ENCODE measurements around the gene ADAMTS4. TPM values are rescaled to one million over a fixed set of nuclear protein-coding genes. Genes with fewer than 3 reads are reported as not detected.

The ADAMTS4 gene
- total RNA-seq, 6 experiments from 2014 or later: 3.4 to 8.3 (median 6.5) TPM

GRCh38 chr1:161185732-161186311 lies 13.0 kb downstream of the ADAMTS4 start:
- Mint-ChIP-seq H3K4me3 (no peak overlapping the region), H3K9me3 (no peaks in the 10 kb centered on the region), H3K27me3 (ENCODE audit: insufficient read depth) (no peaks in the 10 kb centered on the region; the same call in 1 of the 2 replicates), H3K36me3 (ENCODE audit: low read depth) (no peaks in the 10 kb centered on the region), H3K27ac (peak overlapping the region; percentile 17), H3K4me1 (ENCODE audit: low read depth) (peaks cover 38% of the 10 kb centered on the region)
- DNase-seq: no peak
- TF ChIP-seq CTCF (IDR thresholded peaks at IDR 0.05): no peak

- no peaks in the 10 kb centered on the region; the same call in 1 of the 2 replicates for H3K27me3 Mint-ChIP-seq (ENCODE audit: insufficient read depth)
- H3K9me3 Mint-ChIP-seq: no peaks in the 10 kb centered on the region
- TF ChIP-seq CTCF (IDR thresholded peaks at IDR 0.05): no peak
- H3K4me1 Mint-ChIP-seq (ENCODE audit: low read depth): peaks cover 38% of the 10 kb centered on the region
- DNase-seq: peak; percentile 29
- H3K27ac Mint-ChIP-seq: peak overlapping the region; percentile 17; the same call in 1 of the 2 replicates
- no peak overlapping the region for H3K4me3 Mint-ChIP-seq
- H3K36me3 Mint-ChIP-seq (ENCODE audit: low read depth): no peaks in the 10 kb centered on the region
Observed at GRCh38 chr1:161185282-161185682, 13.6 kb downstream of the ADAMTS4 start.

DNA sequence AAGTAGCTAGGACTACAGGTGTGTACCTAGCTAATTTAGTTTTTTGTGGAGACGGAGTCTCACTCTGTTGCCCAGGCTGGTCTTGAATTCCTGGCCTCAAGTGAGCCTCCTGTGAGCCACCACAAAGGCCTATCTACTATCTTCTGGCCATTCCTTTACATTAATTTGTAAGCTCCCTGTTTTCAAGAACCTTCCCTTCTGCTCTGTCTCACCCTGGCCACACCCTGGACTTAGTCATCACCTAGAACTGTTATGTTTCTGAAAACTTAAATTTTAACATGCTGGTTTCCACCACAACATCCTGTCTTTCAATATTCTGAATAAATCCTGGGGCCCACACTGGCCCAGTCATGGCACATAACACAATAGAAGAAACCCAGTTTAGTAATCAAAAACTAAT lies 16.6 kb downstream of the ADAMTS4 start:
- no peak for TF ChIP-seq CTCF (IDR thresholded peaks at IDR 0.05)
- Mint-ChIP-seq H3K9me3 (no peaks in the 10 kb centered on the region), H3K4me1 (ENCODE audit: low read depth) (peaks cover 39% of the 10 kb centered on the region), H3K27me3 (ENCODE audit: insufficient read depth) (no peaks in the 10 kb centered on the region; the same call in 1 of the 2 replicates), H3K36me3 (ENCODE audit: low read depth) (no peaks in the 10 kb centered on the region), H3K4me3 (no peak overlapping the region), H3K27ac (peak overlapping the region; percentile 83)
- DNase-seq: peak; percentile 41

GRCh38 chr1:161180639-161181038 lies 18.2 kb downstream of the ADAMTS4 start:
- Mint-ChIP-seq H3K4me3 (no peak overlapping the region), H3K27me3 (ENCODE audit: insufficient read depth) (peaks cover 3% of the 10 kb centered on the region), H3K36me3 (ENCODE audit: low read depth) (peaks cover under 1% of the 10 kb centered on the region; the same call in 1 of the 2 replicates), H3K9me3 (no peaks in the 10 kb centered on the region; the same call in 1 of the 2 replicates), H3K27ac (peak overlapping the region; percentile 6; the same call in 1 of the 2 replicates), H3K4me1 (ENCODE audit: low read depth) (peaks cover 44% of the 10 kb centered on the region)
- DNase-seq: no peak
- peak; percentile 73 for TF ChIP-seq CTCF (IDR thresholded peaks at IDR 0.05)

DNA sequence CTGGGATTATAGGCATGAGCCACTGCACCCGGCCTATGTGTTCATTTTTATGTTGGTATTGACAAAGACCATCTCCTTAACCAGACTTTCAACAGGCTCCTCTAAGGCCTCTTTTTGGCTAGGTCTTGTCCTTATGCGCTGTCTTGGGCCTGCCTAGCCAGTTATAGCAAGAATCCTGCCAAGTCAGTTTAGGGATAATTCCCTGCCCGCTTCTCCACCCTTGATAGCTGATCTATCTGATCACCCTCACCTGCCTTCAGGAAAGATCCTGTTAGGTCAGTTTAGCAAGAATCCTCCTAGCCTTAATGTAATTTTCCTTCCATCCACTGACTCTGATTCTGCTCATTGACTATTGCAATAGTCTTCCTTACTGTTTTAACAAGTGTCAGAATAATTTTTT lies 19.2 kb downstream of the ADAMTS4 start:
- Mint-ChIP-seq H3K27me3 (ENCODE audit: insufficient read depth) (peaks cover 3% of the 10 kb centered on the region), H3K27ac (no peak overlapping the region; the same call in 1 of the 2 replicates), H3K4me3 (no peak overlapping the region), H3K4me1 (ENCODE audit: low read depth) (peaks cover 44% of the 10 kb centered on the region), H3K36me3 (ENCODE audit: low read depth) (peaks cover 10% of the 10 kb centered on the region), H3K9me3 (no peaks in the 10 kb centered on the region; the same call in 1 of the 2 replicates)
- no peak for DNase-seq
- no peak for TF ChIP-seq CTCF (IDR thresholded peaks at IDR 0.05)

Measured in HFFc6 (cell line).